Right lobe of liver (tissue), 4 donors: ENCODE data around the gene SSUH2.

Experiments used
- POLR2A ChIP-seq: fragments of 450-650 bp; IDR thresholded peaks from one replicate; pipeline ENCODE4 v1.6.1; 2017; ENCODE audit warnings: antibody characterized with exemption, mild to moderate bottlenecking
- TF ChIP-seq, protein P1 (sequence below), 4 donors: fragments of 200-600 bp in 3 of 4; fragments of 450-650 bp in 1 of 4; IDR thresholded peaks; one replicate each; pipeline versions ENCODE4 v1.5.1 to v1.8.0; 2016 to 2022; ENCODE audit warnings: antibody characterized with exemption in 4 of 4, mild to moderate bottlenecking in 2 of 4
- donor health status: DM: no; HTN: no; CAD: no.
- donor health status: DM: no; HTN: no; CAD: no.
- donor health status: DM: no; HTN: yes; CAD: no.

GRCh38 chr3:8659242-8659641 lies 14.6 kb upstream of the SSUH2 start:
- TF ChIP-seq, protein P1, sequence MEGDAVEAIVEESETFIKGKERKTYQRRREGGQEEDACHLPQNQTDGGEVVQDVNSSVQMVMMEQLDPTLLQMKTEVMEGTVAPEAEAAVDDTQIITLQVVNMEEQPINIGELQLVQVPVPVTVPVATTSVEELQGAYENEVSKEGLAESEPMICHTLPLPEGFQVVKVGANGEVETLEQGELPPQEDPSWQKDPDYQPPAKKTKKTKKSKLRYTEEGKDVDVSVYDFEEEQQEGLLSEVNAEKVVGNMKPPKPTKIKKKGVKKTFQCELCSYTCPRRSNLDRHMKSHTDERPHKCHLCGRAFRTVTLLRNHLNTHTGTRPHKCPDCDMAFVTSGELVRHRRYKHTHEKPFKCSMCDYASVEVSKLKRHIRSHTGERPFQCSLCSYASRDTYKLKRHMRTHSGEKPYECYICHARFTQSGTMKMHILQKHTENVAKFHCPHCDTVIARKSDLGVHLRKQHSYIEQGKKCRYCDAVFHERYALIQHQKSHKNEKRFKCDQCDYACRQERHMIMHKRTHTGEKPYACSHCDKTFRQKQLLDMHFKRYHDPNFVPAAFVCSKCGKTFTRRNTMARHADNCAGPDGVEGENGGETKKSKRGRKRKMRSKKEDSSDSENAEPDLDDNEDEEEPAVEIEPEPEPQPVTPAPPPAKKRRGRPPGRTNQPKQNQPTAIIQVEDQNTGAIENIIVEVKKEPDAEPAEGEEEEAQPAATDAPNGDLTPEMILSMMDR (IDR thresholded peaks at IDR 0.05) = no peak
- no peak for TF ChIP-seq POLR2A
